Endothelial cell of umbilical vein (primary cell): ENCODE measurements around the gene NCOR1. TPM values are rescaled to one million over a fixed set of nuclear protein-coding genes. Genes with fewer than 3 reads are reported as not detected.

Source experiments
- BruUV-seq: library from RNA; stranded (reverse); fragments of 400-500 nt; replicated peaks from 2 replicates; lab custom pipeline; 2021; lab: Mats Ljungman, UMichigan
- CTCF ChIA-PET: fragments of 300-600, 350-600 bp; sonication (Branson Sonifier 250); formaldehyde crosslinking; loops from one replicate; lab custom pipeline; 2021; ENCODE audit warnings: antibody characterized with exemption, inconsistent platforms; lab: Charles Lee
- POLR2A ChIA-PET: fragments of 300-600, 350-600 bp; sonication (Branson Sonifier 250); formaldehyde crosslinking; loops from one replicate; lab custom pipeline; 2021; ENCODE audit warnings: antibody characterized with exemption, inconsistent platforms; lab: Charles Lee
- DNase-seq: peaks from one replicate; pipeline ENCODE4 v3.0.0-alpha.2; 2011; ENCODE audit warnings: low read depth, low spot score
- FAIRE-seq: peaks from 2 replicates; lab custom pipeline; 2011; peaks lifted over from hg19 to GRCh38; lab: Jason Lieb, UNC
- H2AFZ ChIP-seq: 2 replicates; pipeline ENCODE4 v1.6.0; 2012; ENCODE audit warnings: low read depth, low read length, control low read depth, inconsistent platforms
- H3K27ac ChIP-seq: 2 replicates; pipeline ENCODE4 v1.5.1; 2011; ENCODE audit warnings: low read depth, mild to moderate bottlenecking, control low read depth, low read length, moderate library complexity; ENCODE audit not compliant: insufficient read depth
- H3K27me3 ChIP-seq, 2 experiments: 2 replicates each; pipeline versions ENCODE4 v1.6.0 to v1.6.1; 2011; ENCODE audit warnings: low read length in 2 of 2, mixed read lengths in 1 of 2; ENCODE audit not compliant: control insufficient read depth in 2 of 2, insufficient read depth in 2 of 2
- H3K36me3 ChIP-seq, 2 experiments: 2 replicates in 1 of 2; 3 replicates in 1 of 2; pipeline ENCODE4 v1.5.1; 2011; ENCODE audit warnings: low read length in 2 of 2, mild to moderate bottlenecking in 1 of 2, moderate library complexity in 1 of 2; ENCODE audit not compliant: control insufficient read depth in 2 of 2, insufficient read depth in 2 of 2; ENCODE audit errors: extremely low read depth in 1 of 2
- H3K4me1 ChIP-seq: 3 replicates; pipeline ENCODE4 v1.5.1; 2011; ENCODE audit warnings: mild to moderate bottlenecking, low read length; ENCODE audit not compliant: control insufficient read depth, insufficient read depth; ENCODE audit errors: extremely low read depth
- H3K4me2 ChIP-seq: 2 replicates; pipeline ENCODE4 v1.6.1; 2011; ENCODE audit warnings: low read length, control low read depth, mixed read lengths; ENCODE audit not compliant: insufficient read depth
- H3K4me3 ChIP-seq, 3 experiments: fragments of 200-600 bp in 1 of 3; sonication (generic), shearing (Covaris generic) in 1 of 3; replicated peaks in 1 of 3; 2 replicates each; pipeline ENCODE4 v1.5.1; 2011 to 2016; ENCODE audit warnings: control low read depth in 3 of 3, low read length in 3 of 3, mild to moderate bottlenecking in 2 of 3, inconsistent platforms in 1 of 3, low read depth in 1 of 3, moderate library complexity in 1 of 3; ENCODE audit not compliant: insufficient read depth in 1 of 3
- H3K79me2 ChIP-seq: 2 replicates; pipeline ENCODE4 v1.6.0; 2012; ENCODE audit warnings: low read length, inconsistent platforms; ENCODE audit not compliant: control insufficient read depth, insufficient read depth
- H3K9ac ChIP-seq: replicated peaks from 2 replicates; pipeline ENCODE3; 2011; ENCODE audit warnings: low read length, control low read depth; ENCODE audit not compliant: insufficient read depth; ENCODE audit errors: extremely low read depth
- H3K9me1 ChIP-seq: replicated peaks from 3 replicates; pipeline ENCODE4 v1.6.0; 2011; ENCODE audit warnings: mild to moderate bottlenecking, low read length; ENCODE audit not compliant: control insufficient read depth, insufficient read depth; ENCODE audit errors: extremely low read depth
- H3K9me3 ChIP-seq: replicated peaks from 2 replicates; pipeline ENCODE4 v1.5.1; 2012; ENCODE audit warnings: low read length, inconsistent platforms; ENCODE audit not compliant: control insufficient read depth, insufficient read depth
- H4K20me1 ChIP-seq: replicated peaks from 2 replicates; pipeline ENCODE3; 2011; ENCODE audit warnings: mild to moderate bottlenecking, low read length; ENCODE audit not compliant: control insufficient read depth, insufficient read depth; ENCODE audit errors: extremely low read depth
- EZH2 ChIP-seq: IDR thresholded peaks from 2 replicates; pipeline ENCODE4 v1.6.1; 2012; ENCODE audit warnings: borderline replicate concordance, low read depth, mild to moderate bottlenecking, moderate library complexity, low read length, inconsistent platforms; ENCODE audit not compliant: severe bottlenecking
- FOS ChIP-seq: IDR thresholded peaks from 2 replicates; pipeline ENCODE4 v1.6.1; 2011; ENCODE audit warnings: mild to moderate bottlenecking, low read length, moderate library complexity, borderline replicate concordance; ENCODE audit not compliant: insufficient read depth
- GATA2 ChIP-seq: IDR thresholded peaks from 2 replicates; pipeline ENCODE4 v1.7.0; 2011; ENCODE audit warnings: low read depth, mild to moderate bottlenecking, moderate library complexity, mixed read lengths, low read length; ENCODE audit not compliant: insufficient read length, insufficient read depth
- JUN ChIP-seq: IDR thresholded peaks from 2 replicates; pipeline ENCODE4 v1.6.1; 2011; ENCODE audit warnings: borderline replicate concordance, low read depth; ENCODE audit not compliant: insufficient read length, insufficient read depth
- MYC ChIP-seq: IDR thresholded peaks from one replicate; pipeline ENCODE4 v1.6.1; 2011; ENCODE audit warnings: mild to moderate bottlenecking, low read depth, low read length
- POLR2A ChIP-seq: IDR thresholded peaks from 2 replicates; pipeline ENCODE4 v1.6.1; 2012; ENCODE audit warnings: low read depth, mild to moderate bottlenecking, control low read depth, low read length
- POLR2AphosphoS5 ChIP-seq: IDR thresholded peaks from 2 replicates; pipeline ENCODE4 v1.6.1; 2012; ENCODE audit warnings: low read depth, mild to moderate bottlenecking, control low read depth, low read length, moderate library complexity; ENCODE audit not compliant: insufficient read depth
- dilution Hi-C: fragments of 300-500 bp; cut with MboI; formaldehyde crosslinking; loops from one replicate; pipeline ENCODE4 v1.15.0; 2019; ENCODE audit warnings: low sequenced_read_pairs; ENCODE audit not compliant: extremely low pct_ligation_motif_present
- intact Hi-C: fragments of 100-400 bp; cut with micrococcal nuclease; formaldehyde crosslinking; loops from one replicate; pipeline ENCODE4 v1.10.0; 2022
- polyA plus RNA-seq, 4 experiments: library from polyadenylated mRNA; depleted of rRNA in 3 of 4; stranded (reverse) in 3 of 4; unstranded in 1 of 4; fragments of >200 nt; gene quantifications; 2 replicates each; pipeline versions ENCODE4 v1.2.1 to v1.2.3, GENCODE V29; 2011 to 2012; ENCODE audit warnings: missing spikeins in 1 of 4
- total RNA-seq: library from RNA; stranded (reverse); gene quantifications from 2 replicates; pipeline ENCODE4 v1.2.3, GENCODE V29; 2021
- TF ChIP-seq, protein P1 (sequence below), 2 donors: IDR thresholded peaks; 1 replicate in 1 of 2; 2 replicates in 1 of 2; pipeline ENCODE4 v1.5.1; 2011; ENCODE audit warnings: low read length in 2 of 2, mild to moderate bottlenecking in 2 of 2, moderate library complexity in 2 of 2, control low read depth in 1 of 2, inconsistent platforms in 1 of 2, low read depth in 1 of 2; ENCODE audit not compliant: insufficient read depth in 1 of 2; ENCODE audit errors: extremely low read depth in 1 of 2
- TF ChIP-seq, protein P2 (sequence below): IDR thresholded peaks from 2 replicates; pipeline ENCODE4 v1.6.1; 2011; ENCODE audit not compliant: insufficient read depth, insufficient read length

The NCOR1 gene
- total and polyA plus RNA-seq, 2 donors (not counting 3 experiments of a cell fraction or from before 2014, with no cell fraction given) = 90.0 to 134 TPM

DNA sequence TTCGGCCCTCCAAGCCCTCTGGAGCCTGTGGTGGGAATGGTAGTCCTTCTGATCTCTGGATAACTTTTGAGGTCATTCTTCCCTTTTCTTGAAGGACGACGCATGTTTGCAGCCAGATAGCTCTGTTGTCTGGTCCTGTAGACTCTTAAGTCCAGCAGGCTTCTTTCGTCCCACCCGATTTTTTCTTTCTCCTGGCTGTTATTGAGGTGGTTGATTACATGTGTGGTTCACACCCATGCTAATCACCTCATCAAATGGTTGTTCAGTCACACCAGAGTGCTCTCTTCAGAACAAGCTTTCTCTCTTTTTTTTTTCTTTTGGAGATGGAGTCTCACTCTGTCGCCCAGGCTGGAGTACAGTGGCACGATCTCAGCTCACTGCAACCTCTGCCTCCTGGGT is 32.3 kb upstream of the NCOR1 start:
- no peak overlapping the region for H3K4me3 ChIP-seq
- no peak overlapping the region for H3K4me2 ChIP-seq
- no peak overlapping the region for H3K9ac ChIP-seq
- ChIA-PET CTCF (no interaction called here), POLR2A (no interaction called here)
- H3K79me2 ChIP-seq = no peaks in the 10 kb centered on the region
- no peak overlapping the region for H3K27ac ChIP-seq
- no peaks in the 10 kb centered on the region for H3K4me1 ChIP-seq
- TF ChIP-seq POLR2A (no peak), MYC (no peak), FOS (no peak), POLR2AphosphoS5 (no peak), EZH2 (no peak), JUN (no peak), GATA2 (no peak)
- TF ChIP-seq, protein P1, sequence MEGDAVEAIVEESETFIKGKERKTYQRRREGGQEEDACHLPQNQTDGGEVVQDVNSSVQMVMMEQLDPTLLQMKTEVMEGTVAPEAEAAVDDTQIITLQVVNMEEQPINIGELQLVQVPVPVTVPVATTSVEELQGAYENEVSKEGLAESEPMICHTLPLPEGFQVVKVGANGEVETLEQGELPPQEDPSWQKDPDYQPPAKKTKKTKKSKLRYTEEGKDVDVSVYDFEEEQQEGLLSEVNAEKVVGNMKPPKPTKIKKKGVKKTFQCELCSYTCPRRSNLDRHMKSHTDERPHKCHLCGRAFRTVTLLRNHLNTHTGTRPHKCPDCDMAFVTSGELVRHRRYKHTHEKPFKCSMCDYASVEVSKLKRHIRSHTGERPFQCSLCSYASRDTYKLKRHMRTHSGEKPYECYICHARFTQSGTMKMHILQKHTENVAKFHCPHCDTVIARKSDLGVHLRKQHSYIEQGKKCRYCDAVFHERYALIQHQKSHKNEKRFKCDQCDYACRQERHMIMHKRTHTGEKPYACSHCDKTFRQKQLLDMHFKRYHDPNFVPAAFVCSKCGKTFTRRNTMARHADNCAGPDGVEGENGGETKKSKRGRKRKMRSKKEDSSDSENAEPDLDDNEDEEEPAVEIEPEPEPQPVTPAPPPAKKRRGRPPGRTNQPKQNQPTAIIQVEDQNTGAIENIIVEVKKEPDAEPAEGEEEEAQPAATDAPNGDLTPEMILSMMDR (IDR thresholded peaks at IDR 0.05; ENCODE audit: extremely low read depth in 1 of 2, insufficient read depth in 1 of 2, low read depth in 1 of 2, low read length in 2 of 2) = no peak
- TF ChIP-seq, protein P2, sequence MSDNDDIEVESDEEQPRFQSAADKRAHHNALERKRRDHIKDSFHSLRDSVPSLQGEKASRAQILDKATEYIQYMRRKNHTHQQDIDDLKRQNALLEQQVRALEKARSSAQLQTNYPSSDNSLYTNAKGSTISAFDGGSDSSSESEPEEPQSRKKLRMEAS = no peak
- H3K36me3 ChIP-seq = no peaks in the 10 kb centered on the region
- DNase-seq (no peak), FAIRE-seq (no peak)
- no TSS peak for BruUV-seq
- intact Hi-C loops (no loop called here), dilution Hi-C loops (no loop called here)
- H2AFZ ChIP-seq = no peak overlapping the region
- H3K9me1 ChIP-seq = no peaks in the 10 kb centered on the region
- no peaks in the 10 kb centered on the region for H3K27me3 ChIP-seq
- no peaks in the 10 kb centered on the region for H3K9me3 ChIP-seq
- H4K20me1 ChIP-seq = no peaks in the 10 kb centered on the region
